ENCODE measurements around the gene POLD1.

DNA sequence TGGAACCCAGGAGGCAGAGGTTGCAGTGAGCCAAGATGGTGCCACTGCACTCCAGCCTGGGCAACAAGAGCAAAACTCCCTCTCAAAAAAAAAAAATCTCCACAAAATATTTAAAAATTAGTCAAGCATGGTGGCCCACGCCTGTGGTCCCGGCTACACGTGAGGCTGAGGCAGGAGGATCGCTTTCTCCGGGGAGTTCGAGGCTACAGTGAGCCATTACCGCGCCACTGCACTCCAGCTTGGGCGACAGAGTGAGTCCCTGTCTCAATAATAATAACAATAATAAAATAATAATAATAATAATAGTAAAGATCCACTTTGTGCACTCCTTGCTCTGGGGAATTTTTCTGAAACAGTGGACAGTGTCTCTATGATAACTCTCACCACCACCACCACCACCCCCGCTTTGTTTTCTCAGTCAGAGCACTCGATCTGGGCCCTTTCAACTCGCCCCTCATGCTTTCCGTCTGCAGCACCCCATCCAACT is 27.4 kb upstream of the POLD1 start:
- TF ChIP-seq, protein P1, sequence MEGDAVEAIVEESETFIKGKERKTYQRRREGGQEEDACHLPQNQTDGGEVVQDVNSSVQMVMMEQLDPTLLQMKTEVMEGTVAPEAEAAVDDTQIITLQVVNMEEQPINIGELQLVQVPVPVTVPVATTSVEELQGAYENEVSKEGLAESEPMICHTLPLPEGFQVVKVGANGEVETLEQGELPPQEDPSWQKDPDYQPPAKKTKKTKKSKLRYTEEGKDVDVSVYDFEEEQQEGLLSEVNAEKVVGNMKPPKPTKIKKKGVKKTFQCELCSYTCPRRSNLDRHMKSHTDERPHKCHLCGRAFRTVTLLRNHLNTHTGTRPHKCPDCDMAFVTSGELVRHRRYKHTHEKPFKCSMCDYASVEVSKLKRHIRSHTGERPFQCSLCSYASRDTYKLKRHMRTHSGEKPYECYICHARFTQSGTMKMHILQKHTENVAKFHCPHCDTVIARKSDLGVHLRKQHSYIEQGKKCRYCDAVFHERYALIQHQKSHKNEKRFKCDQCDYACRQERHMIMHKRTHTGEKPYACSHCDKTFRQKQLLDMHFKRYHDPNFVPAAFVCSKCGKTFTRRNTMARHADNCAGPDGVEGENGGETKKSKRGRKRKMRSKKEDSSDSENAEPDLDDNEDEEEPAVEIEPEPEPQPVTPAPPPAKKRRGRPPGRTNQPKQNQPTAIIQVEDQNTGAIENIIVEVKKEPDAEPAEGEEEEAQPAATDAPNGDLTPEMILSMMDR (IDR thresholded peaks at IDR 0.05; ENCODE audit: low read length) = no peak
- TF ChIP-seq EZH2 (IDR thresholded peaks at IDR 0.05; ENCODE audit: borderline replicate concordance, low read length) = no peak
